SK-N-SH (cell line): ENCODE results near the gene TMEM176A. TPM values are rescaled to one million over a fixed set of nuclear protein-coding genes. Genes with fewer than 3 reads are reported as not detected.

Experiments used
- CTCF ChIA-PET: fragments of 300-600, 350-600 bp; formaldehyde crosslinking; extraction: SDS; loops from one replicate; lab custom pipeline; 2021; lab: Yijun Ruan, JAX
- POLR2A ChIA-PET: fragments of 350-600 bp; sonication (Branson Sonifier 250); formaldehyde crosslinking; extraction: SDS; loops from one replicate; lab custom pipeline; 2020; ENCODE audit warnings: antibody characterized with exemption, inconsistent platforms; lab: Yijun Ruan, JAX
- DNase-seq: peaks from one replicate; pipeline ENCODE4 v3.0.0; 2012
- H2AFZ ChIP-seq: fragments of 200-600 bp; sonication (generic); 2 replicates; pipeline ENCODE4 v1.8.1; 2016; ENCODE audit warnings: antibody characterized with exemption, mild to moderate bottlenecking, low read depth
- H3F3A ChIP-seq: fragments of 200-600 bp; sonication (generic); replicated peaks from 2 replicates; pipeline ENCODE3; 2016; ENCODE audit warnings: antibody characterized with exemption, mild to moderate bottlenecking; ENCODE audit not compliant: insufficient read depth
- H3K27ac ChIP-seq, 2 experiments: fragments of 200-500 bp in 1 of 2; fragments of 200-600 bp in 1 of 2; sonication (Bioruptor generic) in 1 of 2; sonication (generic), shearing (Covaris generic) in 1 of 2; 2 replicates each; pipeline versions ENCODE4 v1.5.1 to v1.6.1; 2014 to 2016; ENCODE audit warnings: low read depth in 2 of 2, inconsistent platforms in 1 of 2, low read length in 1 of 2, mild to moderate bottlenecking in 1 of 2, mixed read lengths in 1 of 2
- H3K27me3 ChIP-seq: fragments of 200-600 bp; sonication (generic), shearing (Covaris generic); 2 replicates; pipeline ENCODE4 v1.6.1; 2016; ENCODE audit warnings: mixed run types; ENCODE audit not compliant: insufficient read depth
- H3K36me3 ChIP-seq, 2 experiments: fragments of 200-500 bp in 1 of 2; fragments of 200-600 bp in 1 of 2; sonication (Bioruptor generic) in 1 of 2; sonication (generic) in 1 of 2; replicated peaks in 1 of 2; 2 replicates each; pipeline versions ENCODE3 to v1.5.1; 2014 to 2016; ENCODE audit warnings: low read length in 1 of 2, mild to moderate bottlenecking in 1 of 2; ENCODE audit not compliant: insufficient read depth in 2 of 2, control insufficient read depth in 1 of 2
- H3K4me1 ChIP-seq, 2 experiments: fragments of 200-500 bp in 1 of 2; fragments of 200-600 bp in 1 of 2; sonication (Bioruptor generic) in 1 of 2; sonication (generic), shearing (Covaris generic) in 1 of 2; 2 replicates each; pipeline versions ENCODE4 v1.5.1 to v1.6.1; 2014 to 2016; ENCODE audit warnings: low read depth in 1 of 2, low read length in 1 of 2, mixed run types in 1 of 2; ENCODE audit not compliant: insufficient read depth in 2 of 2, control insufficient read depth in 1 of 2
- H3K4me2 ChIP-seq: fragments of 200-600 bp; sonication (generic), shearing (Covaris generic); 2 replicates; pipeline ENCODE4 v1.6.1; 2017; ENCODE audit warnings: mixed run types
- H3K4me3 ChIP-seq, 2 experiments: fragments of 200-500 bp in 1 of 2; fragments of 200-600 bp in 1 of 2; sonication (Bioruptor generic) in 1 of 2; sonication (generic), shearing (Covaris generic) in 1 of 2; 2 replicates each; pipeline versions ENCODE4 v1.5.1 to v1.8.1; 2014 to 2016; ENCODE audit warnings: low read depth in 2 of 2, inconsistent platforms in 1 of 2, low read length in 1 of 2, mild to moderate bottlenecking in 1 of 2, mixed read lengths in 1 of 2, moderate library complexity in 1 of 2
- H3K79me2 ChIP-seq: fragments of 200-600 bp; sonication (generic); 2 replicates; pipeline ENCODE4 v1.8.1; 2017; ENCODE audit warnings: mild to moderate bottlenecking; ENCODE audit not compliant: insufficient read depth
- H3K9ac ChIP-seq: fragments of 200-600 bp; sonication (generic); 2 replicates; pipeline ENCODE4 v1.6.1; 2017; ENCODE audit warnings: mixed run types
- H3K9me2 ChIP-seq: fragments of 200-600 bp; sonication (generic); 2 replicates; pipeline ENCODE4 v1.6.1; 2017; ENCODE audit warnings: mixed run types
- H3K9me3 ChIP-seq: fragments of 200-600 bp; sonication (generic); 2 replicates; pipeline ENCODE4 v1.6.1; 2017; ENCODE audit warnings: mixed run types, mild to moderate bottlenecking, moderate library complexity
- H4K20me1 ChIP-seq: fragments of 200-600 bp; sonication (generic); 2 replicates; pipeline ENCODE4 v1.6.1; 2017; ENCODE audit warnings: mild to moderate bottlenecking, mixed run types; ENCODE audit not compliant: insufficient read depth
- CTCF ChIP-seq: fragments of 200-600 bp; sonication (generic); IDR thresholded peaks from 2 replicates; pipeline ENCODE4 v1.6.1; 2017; ENCODE audit warnings: antibody characterized with exemption, mild to moderate bottlenecking, moderate library complexity
- EP300 ChIP-seq, 2 experiments: IDR thresholded peaks; 2 replicates each; pipeline versions ENCODE4 v1.4.0 to v1.6.1; 2012; ENCODE audit warnings: borderline replicate concordance in 1 of 2, low read depth in 1 of 2, low read length in 1 of 2
- FOSL2 ChIP-seq: IDR thresholded peaks from 2 replicates; pipeline ENCODE4 v1.4.0; 2012; ENCODE audit warnings: low read depth, mild to moderate bottlenecking, moderate library complexity, borderline replicate concordance
- FOXM1 ChIP-seq: IDR thresholded peaks from 2 replicates; pipeline ENCODE4 v1.4.0; 2012; ENCODE audit warnings: low read depth, mild to moderate bottlenecking
- GABPA ChIP-seq: IDR thresholded peaks from 2 replicates; pipeline ENCODE4 v1.4.0; 2012; ENCODE audit warnings: low read depth, mild to moderate bottlenecking
- IRF3 ChIP-seq: fragments of 150-350 bp; IDR thresholded peaks from 2 replicates; pipeline ENCODE4 v1.6.1; 2016; ENCODE audit warnings: mild to moderate bottlenecking, low read depth, low read length
- JUND ChIP-seq: IDR thresholded peaks from 2 replicates; pipeline ENCODE4 v1.4.0; 2012
- MEF2A ChIP-seq: IDR thresholded peaks from 2 replicates; pipeline ENCODE4 v1.4.0; 2012; ENCODE audit warnings: low read depth, borderline replicate concordance
- NFIC ChIP-seq: IDR thresholded peaks from 2 replicates; pipeline ENCODE4 v1.4.0; 2012; ENCODE audit warnings: borderline replicate concordance
- PBX3 ChIP-seq: IDR thresholded peaks from 2 replicates; pipeline ENCODE4; 2012
- RAD21 ChIP-seq: IDR thresholded peaks from 2 replicates; pipeline ENCODE4 v1.6.1; 2012; ENCODE audit warnings: mild to moderate bottlenecking, low read length
- REST ChIP-seq: IDR thresholded peaks from 2 replicates; pipeline ENCODE4 v1.6.1; 2012; ENCODE audit warnings: mild to moderate bottlenecking, low read depth, low read length, moderate library complexity
- RFX5 ChIP-seq: IDR thresholded peaks from 2 replicates; pipeline ENCODE4 v1.6.1; 2012; ENCODE audit warnings: mild to moderate bottlenecking, improper control_type of control experiment, low read length
- SIN3A ChIP-seq: IDR thresholded peaks from 2 replicates; pipeline ENCODE4 v1.6.1; 2012; ENCODE audit warnings: low read depth, mild to moderate bottlenecking, low read length, moderate library complexity, borderline replicate concordance
- SMC3 ChIP-seq: IDR thresholded peaks from 2 replicates; pipeline ENCODE4 v1.6.1; 2012; ENCODE audit warnings: low read depth, low read length, improper control_type of control experiment
- TAF1 ChIP-seq: IDR thresholded peaks from 2 replicates; pipeline ENCODE4 v1.6.1; 2012; ENCODE audit warnings: low read depth, mild to moderate bottlenecking, low read length, moderate library complexity, borderline replicate concordance
- TCF12 ChIP-seq: IDR thresholded peaks from 2 replicates; pipeline ENCODE4 v1.4.0; 2012
- TEAD4 ChIP-seq: IDR thresholded peaks from 2 replicates; pipeline ENCODE4 v1.4.0; 2012; ENCODE audit warnings: mild to moderate bottlenecking, borderline replicate concordance; ENCODE audit not compliant: insufficient read depth
- USF2 ChIP-seq: fragments of 150-350 bp; IDR thresholded peaks from 2 replicates; pipeline ENCODE4 v1.6.1; 2017; ENCODE audit warnings: antibody characterized with exemption, low read length, low read depth, borderline replicate concordance
- YY1 ChIP-seq: IDR thresholded peaks from 2 replicates; pipeline ENCODE4 v1.4.0; 2012; ENCODE audit warnings: low read depth, mild to moderate bottlenecking
- WGBS: methylation state at CpG from one replicate; pipeline ENCODE4 v1.1.6; 2017; ENCODE audit warnings: low lambda C conversion rate; 5-methylcytosine and 5-hydroxymethylcytosine counted together
- polyA plus RNA-seq, 3 experiments: library from polyadenylated mRNA; depleted of rRNA; stranded (reverse); fragments of >200 nt; gene quantifications; 2 replicates each; pipeline ENCODE4 v1.2.3, GENCODE V29; 2012

TMEM176A gene
- polyA plus RNA-seq, 1 of the 3 experiments (the other 2 are of a cell fraction) = not detected

GRCh38 chr7:150820578-150821198 is 20.1 kb downstream of the TMEM176A start (continued):
- no peak for TF ChIP-seq IRF3
- TF ChIP-seq SMC3 = no peak
- no peak for TF ChIP-seq USF2
- no peak for TF ChIP-seq RAD21

- no peak for TF ChIP-seq CTCF
- no peak for TF ChIP-seq NFIC
- no peak for TF ChIP-seq SMC3
- TF ChIP-seq GABPA = no peak
- TF ChIP-seq SIN3A = no peak
- no peak for TF ChIP-seq FOSL2
- no peak for TF ChIP-seq EP300 (IDR thresholded peaks at IDR 0.05; ENCODE audit: borderline replicate concordance in 1 of 2, low read depth in 1 of 2, low read length in 1 of 2)
- no peak for TF ChIP-seq FOXM1
- no peak for TF ChIP-seq USF2
- TF ChIP-seq PBX3 = no peak
- TF ChIP-seq RAD21 = no peak
- TF ChIP-seq RFX5 = no peak
- TF ChIP-seq TCF12 = no peak
- TF ChIP-seq YY1 = no peak
- no peak for TF ChIP-seq TAF1
- TF ChIP-seq MEF2A = no peak
- TF ChIP-seq JUND = no peak
- TF ChIP-seq TEAD4 = no peak
- TF ChIP-seq REST = no peak
- no peaks in the 10 kb centered on the region for H3K27me3 ChIP-seq
- POLR2A ChIA-PET = no interaction called here
- H3F3A ChIP-seq = no peaks in the 10 kb centered on the region
- CTCF ChIA-PET = interaction anchor here (0.6 to 0.9 kb wide), 2 partner anchors 18 to 75 kb away, joined by 3 read pairs; no protein-coding TSS in a partner anchor
- H3K4me2 ChIP-seq = no peak overlapping the region
- no peaks in the 10 kb centered on the region for H4K20me1 ChIP-seq
- H3K4me3 ChIP-seq = no peak overlapping the region
- peaks cover 0 to 14% of the 10 kb centered on the region in 2 experiments; a peak in 2 of 4 replicates for H3K4me1 ChIP-seq
- H2AFZ ChIP-seq = no peak overlapping the region
- H3K79me2 ChIP-seq = no peaks in the 10 kb centered on the region
- no peak for DNase-seq
- WGBS = 54% methylated on average over 8 of the region's 8 CpGs
- no peaks in the 10 kb centered on the region for H3K36me3 ChIP-seq
- no peak overlapping the region for H3K9ac ChIP-seq
- H3K27ac ChIP-seq = no peak overlapping the region
- no peaks in the 10 kb centered on the region for H3K9me3 ChIP-seq
- H3K9me2 ChIP-seq = no peaks in the 10 kb centered on the region
These were observed 22.5 kb downstream of the TMEM176A start for GRCh38 chr7:150823043-150823442.
